ENCODE results near the gene SMC2.

DNA sequence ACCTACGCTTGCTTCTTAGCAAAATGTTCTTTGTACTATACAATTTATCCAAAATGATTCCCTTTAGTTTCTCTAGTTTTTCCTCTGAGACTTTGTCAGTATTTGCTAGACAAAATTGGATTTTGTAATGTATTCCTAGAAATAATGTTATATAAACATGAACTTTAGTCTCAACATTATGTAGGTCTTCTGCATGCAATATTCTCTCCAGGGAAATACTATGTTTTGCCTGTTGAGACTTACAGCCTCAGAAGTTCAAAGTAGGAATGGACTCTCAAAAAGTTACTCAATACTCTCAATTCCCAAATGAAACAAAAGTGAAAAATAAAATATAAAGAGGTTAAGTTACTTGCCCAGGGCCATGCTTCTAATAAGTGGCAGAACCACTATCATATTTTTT, 24.8 kb upstream of the SMC2 start:
- no peak for TF ChIP-seq CTCF (tag by site-specific recombination; IDR thresholded peaks at IDR 0.05)
- TF ChIP-seq, protein P1, sequence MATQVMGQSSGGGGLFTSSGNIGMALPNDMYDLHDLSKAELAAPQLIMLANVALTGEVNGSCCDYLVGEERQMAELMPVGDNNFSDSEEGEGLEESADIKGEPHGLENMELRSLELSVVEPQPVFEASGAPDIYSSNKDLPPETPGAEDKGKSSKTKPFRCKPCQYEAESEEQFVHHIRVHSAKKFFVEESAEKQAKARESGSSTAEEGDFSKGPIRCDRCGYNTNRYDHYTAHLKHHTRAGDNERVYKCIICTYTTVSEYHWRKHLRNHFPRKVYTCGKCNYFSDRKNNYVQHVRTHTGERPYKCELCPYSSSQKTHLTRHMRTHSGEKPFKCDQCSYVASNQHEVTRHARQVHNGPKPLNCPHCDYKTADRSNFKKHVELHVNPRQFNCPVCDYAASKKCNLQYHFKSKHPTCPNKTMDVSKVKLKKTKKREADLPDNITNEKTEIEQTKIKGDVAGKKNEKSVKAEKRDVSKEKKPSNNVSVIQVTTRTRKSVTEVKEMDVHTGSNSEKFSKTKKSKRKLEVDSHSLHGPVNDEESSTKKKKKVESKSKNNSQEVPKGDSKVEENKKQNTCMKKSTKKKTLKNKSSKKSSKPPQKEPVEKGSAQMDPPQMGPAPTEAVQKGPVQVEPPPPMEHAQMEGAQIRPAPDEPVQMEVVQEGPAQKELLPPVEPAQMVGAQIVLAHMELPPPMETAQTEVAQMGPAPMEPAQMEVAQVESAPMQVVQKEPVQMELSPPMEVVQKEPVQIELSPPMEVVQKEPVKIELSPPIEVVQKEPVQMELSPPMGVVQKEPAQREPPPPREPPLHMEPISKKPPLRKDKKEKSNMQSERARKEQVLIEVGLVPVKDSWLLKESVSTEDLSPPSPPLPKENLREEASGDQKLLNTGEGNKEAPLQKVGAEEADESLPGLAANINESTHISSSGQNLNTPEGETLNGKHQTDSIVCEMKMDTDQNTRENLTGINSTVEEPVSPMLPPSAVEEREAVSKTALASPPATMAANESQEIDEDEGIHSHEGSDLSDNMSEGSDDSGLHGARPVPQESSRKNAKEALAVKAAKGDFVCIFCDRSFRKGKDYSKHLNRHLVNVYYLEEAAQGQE (tag by site-specific recombination; IDR thresholded peaks at IDR 0.05) = no peak
- no peak for TF ChIP-seq ZEB2 (tag by site-specific recombination; IDR thresholded peaks at IDR 0.05)
- no peak for TF ChIP-seq ZNF324 (tag by site-specific recombination; IDR thresholded peaks at IDR 0.05)
- no peak for TF ChIP-seq ZNF350 (tag by site-specific recombination; IDR thresholded peaks at IDR 0.05)
